ENCODE data around the gene ADAMTSL2. TPM values are rescaled to one million over a fixed set of nuclear protein-coding genes. Genes with fewer than 3 reads are reported as not detected.

The ADAMTSL2 gene
- total RNA-seq, 1 experiment from 2014 or later: not detected

DNA sequence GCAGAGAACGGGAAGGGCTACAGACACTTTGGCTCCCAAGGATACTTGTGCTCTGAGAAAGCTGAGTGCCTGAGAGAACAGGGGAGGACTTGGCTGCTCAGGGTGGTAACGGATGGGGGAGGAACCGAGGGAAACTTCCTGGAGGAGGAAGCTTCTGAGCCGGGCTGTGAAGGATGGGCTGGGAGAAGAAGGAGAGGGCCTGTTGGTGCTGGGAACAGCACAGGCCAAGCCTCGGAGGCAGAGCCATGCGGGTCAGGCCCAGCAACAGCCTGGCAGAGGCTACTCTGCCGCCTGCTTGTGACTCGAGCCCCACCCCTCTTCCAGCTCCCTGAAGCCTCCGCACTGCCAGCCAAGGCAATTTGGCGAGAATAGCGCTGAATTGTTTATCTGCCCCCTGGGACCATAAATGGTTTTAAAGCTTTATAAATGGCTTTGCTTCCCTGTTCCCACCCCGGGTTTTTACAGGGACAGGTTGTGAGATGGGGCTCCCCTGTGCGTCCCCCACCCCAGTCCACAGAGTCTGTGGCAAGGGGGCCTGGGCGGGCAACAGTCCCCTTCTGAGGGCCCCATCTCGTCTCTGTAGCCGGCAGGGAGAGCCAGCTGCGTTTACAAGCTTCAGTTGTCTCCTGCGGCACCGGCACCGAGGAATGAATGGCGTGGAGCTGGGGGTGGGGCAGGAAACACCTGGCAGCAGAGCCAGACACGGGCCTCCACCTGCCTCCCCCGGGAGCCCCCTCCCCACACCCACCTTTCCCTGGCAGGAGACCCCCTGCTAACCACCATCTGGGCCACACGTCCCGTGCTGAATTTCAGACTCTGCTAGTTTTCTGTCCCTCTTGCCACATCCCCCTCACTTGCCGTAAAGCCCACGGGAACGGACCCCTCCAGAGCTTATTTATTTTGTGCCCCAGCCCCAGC lies 50.3 kb downstream of the ADAMTSL2 start:
- DNase-seq (ENCODE audit: low read depth): no peak

DNA sequence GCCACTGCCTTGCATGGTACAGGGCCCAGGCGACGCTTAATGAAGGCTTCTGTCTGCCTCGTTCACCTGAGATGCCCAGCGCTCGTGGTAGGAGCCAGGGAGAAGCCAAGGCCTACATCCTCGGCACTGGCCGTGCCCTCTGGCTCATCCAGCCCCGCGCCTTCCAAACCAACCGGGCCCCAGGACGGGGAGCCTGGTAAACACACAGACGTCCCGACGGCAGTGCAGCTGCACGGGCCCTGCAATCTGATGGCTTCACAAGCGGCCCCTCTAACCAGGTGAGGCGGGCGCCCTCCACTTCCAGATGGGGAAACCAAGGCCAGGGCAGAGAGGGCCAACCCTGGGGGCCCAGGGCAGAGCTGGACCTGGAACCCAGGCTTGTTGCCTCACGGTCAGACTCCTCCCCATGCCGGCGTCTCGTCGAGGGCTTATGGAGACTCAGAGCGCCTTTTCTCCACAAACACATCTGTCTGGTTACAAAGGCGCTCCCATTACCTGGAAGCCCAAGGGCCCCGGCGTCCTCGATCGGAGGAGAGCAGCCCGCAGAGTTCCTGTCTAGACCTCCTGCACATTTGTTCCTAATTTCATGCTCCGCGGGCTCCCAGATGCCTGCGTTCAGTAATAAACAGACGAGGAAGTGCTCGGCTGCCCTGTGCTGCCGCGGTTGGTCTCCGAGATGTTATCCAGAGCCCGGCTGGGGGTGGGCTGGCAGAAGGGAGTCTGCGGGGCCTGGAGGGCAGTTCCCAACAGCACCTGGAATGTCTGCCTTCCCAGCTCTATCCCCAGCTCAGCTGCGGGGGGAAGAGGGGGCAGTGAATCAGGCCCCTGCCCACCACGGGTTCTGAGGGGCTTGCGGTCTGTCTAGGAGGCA lies 51.2 kb downstream of the ADAMTSL2 start:
- no peak for DNase-seq (ENCODE audit: low read depth)

DNA sequence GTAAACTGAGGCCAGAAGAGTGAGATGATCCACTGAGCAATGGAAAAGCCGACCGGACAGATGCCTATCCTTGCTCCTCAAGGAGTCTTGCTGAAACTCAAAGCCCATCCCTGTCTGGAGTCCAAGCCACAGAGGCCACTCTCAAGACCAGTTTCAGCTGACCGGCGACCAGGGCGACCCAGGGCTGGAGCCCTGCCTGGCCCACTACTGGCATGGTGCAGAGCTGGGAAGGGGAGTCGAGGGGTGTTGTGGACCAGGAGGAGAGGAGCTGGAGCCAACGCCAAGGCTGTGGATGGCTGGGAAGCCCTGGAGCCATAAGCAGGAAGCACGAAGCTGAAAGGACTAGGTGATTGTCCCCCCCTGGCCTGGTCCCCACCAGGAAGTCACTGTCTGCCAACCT lies 52.5 kb downstream of the ADAMTSL2 start:
- no peak for DNase-seq (ENCODE audit: low read depth)

DNA sequence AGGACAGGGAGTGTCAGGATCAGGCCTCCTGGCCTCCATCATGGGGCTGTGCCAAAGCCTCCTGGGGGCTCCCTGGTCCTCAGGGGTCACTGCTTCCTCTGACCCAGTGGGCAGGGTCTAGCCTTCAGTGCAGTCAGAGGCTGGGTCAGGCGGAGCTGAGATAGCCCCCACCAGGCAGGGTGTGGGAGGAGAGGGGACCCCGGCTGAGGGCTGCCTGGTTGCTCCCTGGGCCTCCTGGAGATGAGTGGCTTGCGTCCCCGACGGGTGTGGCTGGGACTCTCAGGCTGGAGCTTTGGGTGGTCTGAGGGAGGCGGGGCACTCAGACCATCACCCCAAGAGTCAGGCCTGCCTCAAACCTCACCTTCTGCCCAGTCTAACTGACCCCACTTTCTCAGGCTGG lies 53.0 kb downstream of the ADAMTSL2 start:
- no peak for DNase-seq (ENCODE audit: low read depth)

DNA sequence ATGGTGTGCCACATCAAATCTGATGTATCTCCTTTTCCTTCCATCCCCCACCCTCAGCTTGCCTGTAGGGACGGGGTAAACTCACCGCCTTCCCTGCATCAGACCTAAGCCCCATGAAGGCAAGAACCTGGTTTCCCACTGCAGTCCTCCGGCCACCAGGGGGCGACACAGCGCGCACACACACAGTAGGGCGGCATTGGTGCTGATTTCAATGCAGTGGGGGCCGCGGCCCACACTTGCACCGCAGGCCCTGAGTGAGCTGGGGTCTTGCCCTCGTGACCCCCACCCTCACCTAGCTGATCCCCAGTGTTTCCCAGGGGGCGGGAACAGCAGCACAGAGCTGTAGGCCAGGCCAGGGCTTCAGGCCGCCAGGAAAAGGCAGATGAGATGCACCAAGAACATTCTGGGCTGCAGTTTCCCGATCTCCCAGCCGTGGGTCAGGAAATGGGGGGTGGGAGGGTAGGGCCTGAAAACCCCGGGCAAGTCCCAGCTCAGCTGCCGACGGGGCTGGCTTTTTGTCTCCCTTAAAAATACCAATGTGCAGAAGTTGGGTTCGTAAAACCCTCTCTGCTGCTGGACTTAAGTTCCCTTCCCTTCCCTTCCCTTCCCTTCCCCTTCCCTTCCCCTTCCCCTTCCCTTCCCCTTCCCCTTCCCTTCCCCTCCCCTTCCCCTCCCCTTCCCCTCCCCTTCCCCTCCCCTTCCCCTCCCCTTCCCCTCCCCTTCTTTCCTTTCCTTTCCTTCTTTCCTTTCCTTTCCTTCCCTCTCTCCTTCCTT lies 55.1 kb downstream of the ADAMTSL2 start:
- DNase-seq (ENCODE audit: low read depth): no peak

DNA sequence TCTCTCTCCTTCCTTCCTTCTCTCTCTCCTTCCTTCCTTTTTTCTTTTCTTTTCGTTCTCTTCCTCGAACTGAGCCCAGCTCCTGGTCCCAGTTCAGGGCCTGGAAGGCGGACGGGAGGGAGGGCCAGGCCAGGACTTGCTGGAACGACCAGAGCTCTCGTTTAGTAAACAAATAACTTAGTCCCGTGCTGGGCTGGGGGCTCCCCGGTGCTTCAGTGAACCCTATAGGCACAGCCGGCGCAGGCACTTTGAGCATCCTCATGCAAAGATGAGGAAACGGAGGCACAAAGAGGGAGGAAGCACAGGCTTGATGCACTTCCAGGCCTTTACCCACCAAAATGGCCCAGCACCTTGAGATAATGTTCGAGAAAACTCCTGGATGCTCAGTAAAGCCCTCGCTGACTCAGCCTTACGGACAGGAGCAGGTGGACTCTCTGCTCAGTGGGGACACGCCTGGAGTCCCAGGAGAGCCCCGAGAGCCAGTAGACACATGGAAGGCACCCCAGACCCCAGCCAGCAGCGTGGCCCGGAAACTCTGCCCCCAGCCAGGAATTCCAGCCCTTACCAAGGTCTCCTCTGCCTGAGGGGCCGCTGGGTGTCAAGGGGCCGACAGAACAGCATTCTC lies 55.8 kb downstream of the ADAMTSL2 start:
- no peak for DNase-seq (ENCODE audit: low read depth)

DNA sequence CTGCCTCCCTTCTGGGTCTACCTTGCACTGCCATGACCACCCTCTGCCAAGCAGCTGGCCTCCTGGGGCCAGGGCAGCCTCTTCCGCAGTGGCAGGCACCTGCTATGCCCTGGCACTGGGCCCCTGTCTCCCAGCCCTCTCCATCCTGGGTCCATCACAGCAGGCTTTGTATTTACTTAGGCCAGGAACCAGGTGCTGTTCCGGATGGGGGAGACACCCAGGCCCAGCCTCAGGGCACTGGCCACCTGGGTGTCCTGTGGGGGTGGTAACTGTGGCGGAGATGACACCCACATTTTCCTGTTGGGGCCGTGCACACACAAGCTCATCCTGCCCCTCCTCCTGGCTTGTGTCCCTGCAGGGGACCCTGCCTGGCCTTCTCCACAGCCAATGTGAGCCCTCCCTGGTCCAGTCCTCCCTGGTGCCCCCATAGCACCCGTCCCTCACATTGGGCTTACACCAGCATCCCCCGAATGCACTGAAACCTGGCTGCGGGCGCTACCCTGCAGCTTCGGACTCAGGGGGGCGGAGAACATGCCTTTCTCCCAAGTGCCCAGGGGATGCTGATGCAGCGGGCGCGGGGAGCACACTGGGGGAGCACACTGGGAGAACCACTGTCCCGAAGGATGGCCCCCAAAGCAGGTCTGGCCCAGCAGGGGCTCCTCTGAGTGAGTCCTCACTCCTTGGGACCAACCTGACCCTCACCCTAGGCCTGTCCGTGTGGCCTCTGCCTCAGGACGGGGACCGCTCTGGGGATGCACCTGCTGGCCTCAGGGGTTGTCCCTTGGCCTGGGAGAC lies 56.8 kb downstream of the ADAMTSL2 start:
- no peak for DNase-seq (ENCODE audit: low read depth)

DNA sequence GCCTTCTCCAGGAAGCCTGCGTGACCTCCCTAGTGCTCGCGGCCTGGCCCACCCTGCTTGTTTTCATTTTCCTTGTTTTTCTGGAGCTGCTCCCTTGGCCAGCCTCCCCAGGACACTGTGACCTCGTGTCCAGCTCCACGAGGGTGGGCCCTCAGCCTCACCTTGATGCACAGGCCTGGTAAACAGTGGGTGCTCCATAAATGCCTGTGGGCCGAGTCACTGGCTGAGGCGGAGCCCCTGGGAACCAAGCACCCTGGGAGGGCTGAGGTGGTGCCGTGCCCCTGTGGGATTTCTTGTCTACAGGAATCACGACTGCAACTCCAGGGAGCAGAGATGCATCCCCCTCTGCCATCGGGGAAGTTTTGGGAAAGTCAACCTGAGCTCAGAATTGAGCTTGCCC lies 57.5 kb downstream of the ADAMTSL2 start:
- DNase-seq (ENCODE audit: low read depth): no peak

DNA sequence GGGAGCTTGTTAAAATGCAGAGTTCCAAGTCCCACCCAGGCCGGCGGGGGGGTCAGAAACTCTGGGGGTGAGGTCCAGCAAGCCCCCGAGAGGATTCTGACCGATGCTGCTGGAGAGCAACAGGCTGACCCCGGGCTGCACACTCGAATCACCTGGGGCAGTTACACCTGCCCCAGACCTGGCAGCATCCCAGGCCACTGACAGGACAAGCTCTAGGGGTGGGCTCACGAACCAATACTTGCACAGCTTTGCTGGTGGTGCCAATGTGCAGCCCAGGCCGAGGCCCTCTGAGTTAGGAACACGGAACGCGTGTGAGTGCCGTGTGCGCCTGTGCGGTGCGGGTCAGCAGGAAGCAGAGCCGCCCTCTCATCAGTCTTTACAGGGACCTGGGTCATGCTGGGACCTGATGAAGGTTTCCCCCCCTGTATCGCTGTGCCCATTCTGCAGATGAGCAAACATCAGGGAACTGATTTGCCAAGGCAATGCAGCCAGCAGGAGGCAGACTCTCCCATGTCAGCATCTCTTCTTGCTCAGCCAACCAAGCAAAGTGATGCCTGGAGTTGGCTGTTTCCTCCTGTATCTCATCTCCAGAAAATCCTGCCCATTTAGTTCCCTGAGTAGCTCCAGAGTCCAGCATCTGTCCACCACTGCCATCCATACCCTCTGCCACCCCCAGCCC lies 58.4 kb downstream of the ADAMTSL2 start:
- DNase-seq (ENCODE audit: low read depth): no peak

DNA sequence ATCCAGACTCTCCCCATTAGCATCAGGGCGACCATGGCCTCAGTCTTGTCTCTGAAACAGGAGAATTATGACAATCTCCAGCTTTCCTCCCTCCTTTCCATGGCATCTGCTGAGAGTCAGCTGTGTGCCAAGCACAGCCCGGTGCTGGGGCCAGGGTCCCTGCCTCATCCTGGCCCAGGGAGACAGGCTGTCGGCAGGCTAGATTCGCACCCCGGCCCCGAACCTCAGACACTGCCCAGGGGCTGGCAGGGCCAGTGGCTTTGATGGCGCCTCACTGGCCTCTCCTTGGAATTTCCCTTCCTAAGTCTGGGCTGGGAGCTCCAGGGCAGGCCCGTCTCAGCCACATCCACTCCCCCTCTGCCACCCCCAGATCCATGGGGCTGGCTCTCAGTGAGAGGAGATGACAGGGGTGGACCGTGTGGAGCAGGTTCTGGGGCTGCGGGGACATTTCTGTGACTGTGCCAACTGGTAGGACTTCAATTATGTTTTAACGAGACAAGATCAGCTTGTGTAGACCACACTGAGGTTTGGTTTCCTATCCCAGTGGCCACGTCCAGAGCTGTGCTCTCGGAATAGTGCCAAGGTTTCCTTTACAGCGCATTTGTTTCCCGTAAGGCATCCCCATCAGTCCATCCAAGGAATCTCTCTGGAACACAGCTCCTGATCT lies 59.2 kb downstream of the ADAMTSL2 start:
- DNase-seq (ENCODE audit: low read depth): no peak

DNA sequence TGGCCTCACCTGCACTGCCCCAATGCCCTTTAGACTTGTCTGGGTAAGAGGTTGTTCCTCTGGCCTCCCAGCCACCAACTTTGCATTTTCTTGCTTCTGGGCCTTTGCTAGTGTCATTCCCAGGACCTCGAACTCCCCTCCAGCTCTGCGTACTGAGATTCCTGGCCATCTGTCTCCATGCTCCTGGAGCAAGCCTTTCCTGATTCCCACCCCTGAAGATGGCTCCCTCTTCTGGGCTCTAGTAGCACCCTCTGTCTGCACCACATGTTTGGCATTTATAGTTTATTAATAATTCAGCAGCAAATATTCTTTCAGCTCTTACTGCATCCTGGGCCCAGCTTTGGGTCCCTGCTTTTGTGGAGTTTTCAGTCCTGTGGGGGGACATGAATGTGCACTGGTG lies 59.8 kb downstream of the ADAMTSL2 start:
- no peak for DNase-seq (ENCODE audit: low read depth)

DNA sequence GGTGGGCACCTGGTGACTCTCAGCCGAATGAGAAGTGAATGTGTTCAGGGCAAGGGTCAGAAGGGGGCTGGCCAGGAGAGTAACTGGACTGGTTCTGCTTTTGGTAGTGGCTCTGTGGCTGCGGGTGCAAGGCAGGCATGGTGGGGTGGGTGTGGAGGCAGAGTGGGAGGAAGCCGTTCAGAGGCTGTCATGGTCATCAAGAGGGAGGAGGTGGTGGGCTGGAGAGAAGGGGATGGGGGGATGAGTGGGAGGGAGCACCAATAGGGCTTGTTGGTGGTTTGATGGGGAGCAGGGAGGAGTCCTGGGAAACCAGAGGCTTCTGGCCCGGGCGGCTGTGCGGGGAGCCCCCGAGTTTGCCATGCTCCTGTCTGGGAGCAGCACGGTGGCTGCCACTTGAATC lies 61.4 kb downstream of the ADAMTSL2 start:
- no peak for DNase-seq (ENCODE audit: low read depth)

DNA sequence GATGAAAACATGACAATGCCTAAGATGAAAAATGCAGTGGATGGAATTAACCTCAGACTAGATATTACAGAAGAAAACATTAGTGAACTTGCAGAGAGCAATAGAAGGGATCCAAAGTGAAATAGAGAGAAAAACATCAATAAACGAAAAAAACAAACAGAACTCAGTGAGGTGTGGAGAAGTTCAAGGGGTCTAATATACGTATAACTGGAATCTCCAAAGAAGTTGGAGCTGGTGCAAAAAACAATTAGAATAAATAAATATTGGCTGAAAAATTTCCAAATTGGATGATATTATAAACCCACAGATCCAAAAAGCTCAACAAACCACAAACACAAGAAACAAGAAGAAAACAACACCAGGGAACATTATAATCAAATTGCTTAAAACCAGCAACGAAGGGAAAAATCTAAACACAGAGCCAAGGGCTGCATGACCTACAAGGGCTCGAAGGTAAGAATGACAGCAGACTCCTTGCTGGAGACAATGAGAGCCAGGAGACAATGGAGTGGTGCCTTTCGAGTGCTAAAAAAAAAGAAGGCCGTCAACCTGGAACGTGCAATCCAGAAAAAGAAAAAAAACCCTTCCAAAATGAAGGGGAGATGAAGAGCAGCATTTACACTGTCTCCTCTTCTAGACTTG lies 62.9 kb downstream of the ADAMTSL2 start:
- no peak for DNase-seq (ENCODE audit: low read depth)

DNA sequence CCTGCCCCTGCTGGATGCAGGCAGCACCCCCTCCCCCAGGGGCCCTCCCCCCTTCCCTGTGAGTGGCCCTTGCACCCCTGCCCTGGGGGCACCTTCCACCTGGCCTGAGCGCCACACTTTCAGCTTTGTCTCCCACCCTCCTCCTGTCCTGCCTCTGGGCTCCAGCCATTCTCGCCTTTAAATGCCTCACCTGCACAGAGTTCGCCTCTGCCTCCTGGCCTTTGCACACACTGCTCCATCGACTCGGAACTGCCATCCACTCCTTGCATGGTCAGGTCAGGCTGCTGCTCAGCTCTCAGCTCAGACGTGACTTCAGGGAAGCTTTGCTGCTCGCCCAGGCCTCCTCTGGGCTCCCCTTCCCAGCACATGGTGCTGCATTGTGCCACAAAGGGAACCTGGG lies 64.5 kb downstream of the ADAMTSL2 start:
- DNase-seq (ENCODE audit: low read depth): no peak

DNA sequence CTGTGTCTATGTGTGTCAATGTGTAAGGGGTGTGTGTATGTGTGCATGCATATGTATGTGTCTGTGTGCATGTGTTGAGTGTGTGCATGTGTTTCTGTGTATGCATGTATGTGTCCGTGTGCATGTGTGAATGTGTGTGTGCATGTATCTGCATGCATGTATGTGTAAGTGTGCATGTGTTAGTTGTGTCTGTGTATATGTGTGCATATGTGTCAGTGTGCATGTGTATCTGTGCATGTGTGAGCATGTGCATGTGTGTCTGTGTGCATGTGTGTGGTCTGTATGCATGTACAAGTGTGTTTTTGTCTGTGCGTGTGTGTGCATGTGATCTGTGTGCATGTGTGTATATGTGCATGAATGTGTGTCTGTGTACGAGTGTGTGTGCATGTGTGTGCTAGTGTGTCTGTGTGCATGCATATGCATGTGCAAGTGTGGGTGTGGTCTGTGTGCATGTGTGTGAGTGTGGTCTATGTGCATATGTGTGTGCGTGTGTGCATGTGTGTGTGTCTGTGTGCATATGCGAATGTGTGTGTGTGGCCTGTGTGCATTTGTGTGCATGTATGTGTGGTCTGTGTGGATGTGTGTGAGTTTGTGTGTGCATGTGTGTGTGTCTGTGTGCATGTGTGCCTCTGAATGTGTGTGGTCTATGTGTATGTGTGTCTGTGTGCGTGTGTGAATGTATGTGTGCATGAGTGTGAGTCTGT lies 65.1 kb downstream of the ADAMTSL2 start:
- DNase-seq (ENCODE audit: low read depth): no peak

DNA sequence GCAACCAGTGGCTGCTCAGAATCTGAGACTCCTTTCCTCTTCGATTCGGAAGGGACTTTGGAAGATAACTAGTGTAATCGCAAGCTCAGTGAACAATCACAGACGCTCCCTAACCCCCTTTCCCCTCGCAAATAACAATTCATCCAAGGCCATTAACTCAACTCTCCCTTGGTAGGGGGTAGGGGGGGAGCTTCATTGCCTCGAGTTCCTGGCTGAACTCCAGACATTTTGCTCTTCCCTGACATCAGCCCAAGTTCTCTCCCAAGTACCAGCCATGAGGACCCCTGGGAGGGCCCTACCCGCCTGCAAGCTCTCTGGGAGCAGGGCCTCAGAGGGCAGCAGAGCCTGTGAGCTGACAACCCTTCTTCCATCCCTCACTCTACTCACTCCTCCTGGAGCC lies 66.2 kb downstream of the ADAMTSL2 start:
- DNase-seq (ENCODE audit: low read depth): no peak

DNA sequence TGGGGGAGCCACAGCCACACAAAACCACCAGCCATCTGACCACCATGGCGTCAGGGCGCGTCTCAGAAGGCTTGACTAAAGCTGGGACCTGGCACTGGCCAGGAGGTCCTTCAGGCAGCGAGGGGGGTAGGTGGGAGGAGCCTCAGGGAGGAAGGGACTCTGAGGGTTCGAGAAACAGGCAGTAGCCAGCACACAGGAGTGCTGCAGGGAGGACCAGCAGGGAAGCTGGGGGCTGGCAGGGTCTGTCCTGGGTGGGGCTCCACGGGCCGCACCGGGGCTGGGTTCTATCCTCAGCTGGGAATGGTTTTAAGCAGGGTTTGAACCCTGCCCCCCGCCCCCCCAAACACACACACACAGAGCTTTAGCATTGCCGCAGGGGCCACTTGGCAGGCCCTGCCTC lies 67.2 kb downstream of the ADAMTSL2 start:
- DNase-seq (ENCODE audit: low read depth): no peak

DNA sequence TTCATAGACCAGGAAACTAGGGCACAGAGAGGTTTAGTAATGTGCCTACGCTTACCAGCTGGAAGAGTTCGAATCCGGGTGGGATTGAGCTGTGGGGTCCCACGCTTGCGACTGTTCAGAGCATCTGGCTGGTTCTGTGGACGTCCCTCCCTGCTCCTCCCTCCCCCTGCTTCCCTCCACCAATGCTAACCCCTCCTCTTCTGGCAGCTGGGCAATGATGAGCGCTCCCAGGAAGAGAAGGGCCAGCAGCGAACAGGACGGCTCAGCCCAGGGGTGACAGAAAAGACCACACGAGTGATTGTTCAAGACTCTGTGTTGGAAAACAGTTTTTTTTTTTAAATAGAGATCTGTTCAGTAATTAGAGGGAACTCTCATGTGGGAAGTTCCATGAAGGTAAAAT lies 67.8 kb downstream of the ADAMTSL2 start:
- DNase-seq (ENCODE audit: low read depth): no peak
